ENCODE measurements around the gene MANEAL.
"Not testable (repeated sequence)": the region's sequence is repeated elsewhere in the genome, so short reads cannot be mapped to it uniquely, and the experiment has no call there.

MANEAL gene

GRCh38 chr1:37793773-37794371, at the start of gene MANEAL:
MANEAL (plus strand) TSS chr1:37793847; CDS start chr1:37794183, 336 bp downstream.
- DNase-seq (ENCODE audit: low read depth), result no peak

- DNase-seq (ENCODE audit: low read depth), result no peak
These were observed 46.8 kb upstream of the MANEAL start for GRCh38 chr1:37746806-37747205.

GRCh38 chr1:37748565-37748964, 45.1 kb upstream of the MANEAL start:
- no peak for DNase-seq (ENCODE audit: low read depth)

- DNase-seq (ENCODE audit: low read depth), result no peak
These were observed 41.4 kb upstream of the MANEAL start for GRCh38 chr1:37752213-37752582.

GRCh38 chr1:37752583-37753471, 40.8 kb upstream of the MANEAL start:
- no peak for DNase-seq (ENCODE audit: low read depth)

GRCh38 chr1:37753473-37754321, 40.0 kb upstream of the MANEAL start:
- no peak for DNase-seq (ENCODE audit: low read depth)

- DNase-seq (ENCODE audit: low read depth), result no peak
These were observed 38.4 kb upstream of the MANEAL start for GRCh38 chr1:37755290-37755689.

GRCh38 chr1:37755951-37756560, 37.6 kb upstream of the MANEAL start:
- no peak for DNase-seq (ENCODE audit: low read depth)

GRCh38 chr1:37759451-37759850, 34.2 kb upstream of the MANEAL start:
- no peak for DNase-seq (ENCODE audit: low read depth)

GRCh38 chr1:37761416-37762095, 32.1 kb upstream of the MANEAL start:
- DNase-seq (ENCODE audit: low read depth), result no peak

- DNase-seq (ENCODE audit: low read depth), result no peak
These were observed 31.1 kb upstream of the MANEAL start for GRCh38 chr1:37762516-37762915.

GRCh38 chr1:37763791-37764413, 29.7 kb upstream of the MANEAL start:
- no peak for DNase-seq (ENCODE audit: low read depth)

GRCh38 chr1:37764414-37764825, 29.2 kb upstream of the MANEAL start:
- no peak for DNase-seq (ENCODE audit: low read depth)

- no peak for DNase-seq (ENCODE audit: low read depth)
These were observed 28.7 kb upstream of the MANEAL start, which contains the start of gene EPHA10 for GRCh38 chr1:37764888-37765441. EPHA10 (minus strand) TSS chr1:37765120; CDS start chr1:37765066, 54 bp downstream.

- no peak for DNase-seq (ENCODE audit: low read depth)
These were observed 27.6 kb upstream of the MANEAL start for GRCh38 chr1:37765916-37766664.

- DNase-seq (ENCODE audit: low read depth), result no peak
These were observed 26.2 kb upstream of the MANEAL start for GRCh38 chr1:37767488-37767887.

- DNase-seq (ENCODE audit: low read depth), result not testable (repeated sequence)
These were observed 22.2 kb upstream of the MANEAL start for GRCh38 chr1:37771440-37771839.

- no peak for DNase-seq (ENCODE audit: low read depth)
These were observed 16.6 kb upstream of the MANEAL start for GRCh38 chr1:37776946-37777516.

GRCh38 chr1:37778654-37779053, 15.0 kb upstream of the MANEAL start:
- no peak for DNase-seq (ENCODE audit: low read depth)

- DNase-seq (ENCODE audit: low read depth), result no peak
These were observed 11.2 kb upstream of the MANEAL start for GRCh38 chr1:37782491-37782890.

Data from activated T-helper 9 cell treated with anti-CD3 and anti-CD28 coated beads, Interleukin-2, amount 50 U/mL, for 16 hours (primary cell).